ENCODE measurements around the gene KCNS1.

GRCh38 chr20:45056473-45057173, 44.3 kb downstream of the KCNS1 start:
- TF ChIP-seq CTCF (IDR thresholded peaks at IDR 0.05) = no peak
- no peak for TF ChIP-seq POLR2A (IDR thresholded peaks at IDR 0.05)

Measured in body of pancreas (tissue), 4 donors.